Naive B cell (primary cell): ENCODE measurements around the gene PHF12. TPM values are rescaled to one million over a fixed set of nuclear protein-coding genes. Genes with fewer than 3 reads are reported as not detected.
"Not testable (repeated sequence)": the region's sequence is repeated elsewhere in the genome, so short reads cannot be mapped to it uniquely, and the experiment has no call there.

Experiments used
- ATAC-seq, 2 donors: fragments of 150-1000 bp; cut with Tn5 transposase; 2 replicates each; pipeline ENCODE4 v1.10.0; 2021; ENCODE audit warnings: low read depth in 2 of 2, mild to moderate bottlenecking in 2 of 2, moderate library complexity in 2 of 2
- DNase-seq: peaks from one replicate; pipeline ENCODE4 v3.0.0; 2022
- H3K27ac Mint-ChIP-seq, 6 donors: one replicate each; pipeline ENCODE4 v1.8.0; 2020 to 2022; ENCODE audit warnings: mild to moderate bottlenecking in 6 of 6, mixed read lengths in 6 of 6, moderate library complexity in 5 of 6, inconsistent platforms in 2 of 6
- H3K27me3 Mint-ChIP-seq, 3 donors: one replicate each; pipeline ENCODE4 v1.8.0; 2021 to 2022; ENCODE audit warnings: mixed read lengths in 3 of 3, mild to moderate bottlenecking in 1 of 3
- H3K36me3 Mint-ChIP-seq, 2 donors: one replicate each; pipeline ENCODE4 v1.8.0; 2020 to 2022; ENCODE audit warnings: mixed read lengths in 2 of 2, inconsistent platforms in 1 of 2, mild to moderate bottlenecking in 1 of 2
- H3K4me1 Mint-ChIP-seq, 3 donors: one replicate each; pipeline ENCODE4 v1.8.0; 2020 to 2022; ENCODE audit warnings: mixed read lengths in 3 of 3, inconsistent platforms in 1 of 3, mild to moderate bottlenecking in 1 of 3, moderate library complexity in 1 of 3
- H3K4me3 Mint-ChIP-seq, 8 donors: one replicate each; pipeline ENCODE4 v1.8.0; 2020 to 2022; ENCODE audit warnings: mild to moderate bottlenecking in 8 of 8, mixed read lengths in 8 of 8, moderate library complexity in 8 of 8, inconsistent platforms in 2 of 8
- H3K9me3 Mint-ChIP-seq, 7 donors: one replicate each; pipeline ENCODE4 v1.8.0; 2020 to 2022; ENCODE audit warnings: mixed read lengths in 7 of 7, mild to moderate bottlenecking in 5 of 7, inconsistent platforms in 2 of 7, moderate library complexity in 1 of 7
- polyA plus RNA-seq, 6 donors: library from polyadenylated mRNA; unstranded; fragments of 300-500 nt; fragmentation: Illumina TruSeq; gene quantifications; one replicate each; pipeline ENCODE4 v1.2.3, GENCODE V29; 2021; ENCODE audit warnings: low read depth in 6 of 6

The PHF12 gene
- polyA plus RNA-seq, 6 donors from 2014 or later: 0.71 to 11.8 (median 5.5) TPM

- Mint-ChIP-seq H3K4me1 (peaks cover 54 to 67% (median 54%) of the 10 kb centered on the region in 3 donors), H3K4me3 (peak overlapping the region; percentile 94 to 99 (median 98)), H3K36me3 (no peaks in the 10 kb centered on the region), H3K27me3 (no peaks in the 10 kb centered on the region), H3K9me3 (no peaks in the 10 kb centered on the region), H3K27ac (peak overlapping the region; percentile 91 to 99 (median 96))
- ATAC-seq (no peak), DNase-seq (no peak)
Measured at GRCh38 chr17:28897769-28898526, 53.4 kb downstream of the PHF12 start.

- H3K4me3 Mint-ChIP-seq: peak within 1 kb of the TSS; percentile 94 to 99 (median 98)
- H3K27ac Mint-ChIP-seq: peak within 1 kb of the TSS; percentile 91 to 99 (median 98)
- no peaks in the 10 kb centered on the region for H3K27me3 Mint-ChIP-seq
- DNase-seq (peak; percentile 68), ATAC-seq (peak; percentile 77 to 78)
- H3K36me3 Mint-ChIP-seq: no peaks in the 10 kb centered on the region
- peaks cover 53 to 71% (median 56%) of the 10 kb centered on the region in 3 donors for H3K4me1 Mint-ChIP-seq
- H3K9me3 Mint-ChIP-seq: no peaks in the 10 kb centered on the region
Measured at GRCh38 chr17:28896884-28897768, 54.2 kb downstream of the PHF12 start, which contains the start of gene FLOT2. TSS of gene FLOT2 (minus strand) at chr17:28897733. CDS start at chr17:28897574, 159 bp downstream.

DNA sequence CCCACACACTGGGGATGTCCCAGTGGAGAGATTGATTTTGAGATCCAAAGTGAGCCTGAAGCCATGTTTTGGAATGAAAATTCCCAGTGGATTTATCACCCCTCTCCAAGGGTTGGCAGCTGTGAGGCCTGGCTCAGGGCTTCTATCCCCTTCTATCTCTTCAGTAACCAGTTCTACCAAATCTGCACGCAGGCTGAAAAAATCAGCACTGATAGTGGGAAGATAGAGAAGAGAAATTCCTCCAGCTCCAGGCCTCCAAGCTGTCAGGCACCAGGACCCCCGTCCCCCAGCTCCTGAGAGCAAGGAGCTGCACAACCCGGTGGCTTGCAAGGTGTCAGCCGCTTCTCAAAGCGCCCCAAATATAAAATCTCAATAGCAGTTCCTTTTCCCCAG, 54.8 kb downstream of the PHF12 start:
- ATAC-seq (no peak), DNase-seq (no peak)
- Mint-ChIP-seq H3K27ac (peak overlapping the region; percentile 75 to 99 (median 96)), H3K9me3 (no peaks in the 10 kb centered on the region), H3K4me1 (peaks cover 53 to 71% (median 55%) of the 10 kb centered on the region in 3 donors), H3K27me3 (no peaks in the 10 kb centered on the region), H3K36me3 (no peaks in the 10 kb centered on the region), H3K4me3 (peak overlapping the region; percentile 94 to 99 (median 98))

DNA sequence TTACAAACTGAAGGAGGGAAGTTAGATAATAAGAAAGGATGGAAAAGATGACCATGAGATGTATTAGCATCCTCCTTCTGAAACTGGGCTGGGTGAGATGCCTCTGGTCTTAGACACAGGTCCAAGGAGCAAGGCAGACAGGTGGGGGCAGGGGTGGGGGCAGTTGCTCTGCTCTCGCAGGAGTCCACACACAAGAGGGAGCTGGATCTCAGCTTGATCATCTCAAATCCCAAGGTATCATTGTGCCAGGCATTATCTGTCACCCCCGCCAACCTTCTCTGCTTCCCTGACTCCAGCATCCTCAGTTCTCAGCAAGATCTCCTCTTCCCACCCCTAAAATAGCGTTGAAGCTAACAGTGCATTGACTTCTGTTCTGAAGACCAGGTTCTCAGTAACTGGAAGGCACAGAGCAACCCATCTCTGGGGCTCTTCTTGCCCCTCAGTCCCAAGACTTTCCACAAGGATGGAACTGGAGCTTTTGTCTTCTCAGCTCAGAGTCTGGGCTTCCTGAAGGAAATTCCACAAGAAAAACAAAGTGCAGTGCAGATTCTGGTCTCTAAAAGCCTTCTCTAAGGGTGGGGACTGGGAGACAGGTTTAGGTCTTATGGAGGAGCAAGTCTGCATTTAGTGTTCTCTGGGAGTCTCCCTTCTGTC, 55.4 kb downstream of the PHF12 start:
- Mint-ChIP-seq H3K36me3 (no peaks in the 10 kb centered on the region), H3K9me3 (no peaks in the 10 kb centered on the region), H3K27ac (peak overlapping the region in 5 of 6 donors; percentile 89 to 99 (median 98)), H3K27me3 (no peaks in the 10 kb centered on the region), H3K4me1 (peaks cover 57 to 75% (median 59%) of the 10 kb centered on the region in 3 donors), H3K4me3 (peak overlapping the region; percentile 94 to 99 (median 98))
- ATAC-seq (no peak), DNase-seq (no peak)

GRCh38 chr17:28893248-28894183, 57.8 kb downstream of the PHF12 start:
- DNase-seq (peak; percentile 66), ATAC-seq (peak; percentile 20 to 22)
- H3K36me3 Mint-ChIP-seq: not testable (repeated sequence)

GRCh38 chr17:28892024-28892423, 59.3 kb downstream of the PHF12 start:
- H3K4me3 Mint-ChIP-seq: peak overlapping the region; percentile 56 to 92 (median 79)
- peaks cover 64 to 88% (median 78%) of the 10 kb centered on the region in 3 donors for H3K4me1 Mint-ChIP-seq
- H3K9me3 Mint-ChIP-seq: no peaks in the 10 kb centered on the region
- no peak for DNase-seq
- no peaks in the 10 kb centered on the region for H3K27me3 Mint-ChIP-seq
- ATAC-seq: no peak
- peak overlapping the region; percentile 85 to 99 (median 99) for H3K27ac Mint-ChIP-seq
- no peaks in the 10 kb centered on the region for H3K36me3 Mint-ChIP-seq

More at GRCh38 chr17:28893248-28894183, 57.8 kb downstream of the PHF12 start:
- peak overlapping the region; percentile 81 to 97 (median 92) for H3K4me3 Mint-ChIP-seq
- H3K27ac Mint-ChIP-seq: peak overlapping the region; percentile 99 to 100 (median 99)
- not testable (repeated sequence) for H3K27me3 Mint-ChIP-seq, H3K9me3 Mint-ChIP-seq
- H3K4me1 Mint-ChIP-seq: peaks cover 57 to 83% (median 72%) of the 10 kb centered on the region in 3 donors

DNA sequence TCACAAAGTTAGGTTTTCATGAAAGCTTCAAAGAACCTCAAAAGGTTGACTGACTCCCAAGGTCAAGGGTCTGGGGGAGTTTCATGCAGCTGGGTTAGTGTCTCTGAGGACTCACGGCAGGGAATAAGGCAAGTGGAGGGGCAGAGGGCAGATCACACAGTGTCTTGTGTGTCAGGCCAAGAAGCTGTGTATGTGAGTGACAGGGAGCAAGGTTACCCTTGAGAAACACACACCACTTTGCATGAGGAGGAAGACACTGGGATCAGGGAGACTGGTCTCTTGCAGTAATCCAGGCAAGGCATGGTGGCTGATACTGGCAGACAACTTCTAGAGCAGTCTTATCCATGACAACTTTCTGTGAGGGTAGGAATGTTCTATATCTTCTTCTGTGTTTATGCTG, 60.1 kb downstream of the PHF12 start:
- peaks cover 64 to 84% (median 71%) of the 10 kb centered on the region in 3 donors for H3K4me1 Mint-ChIP-seq
- ATAC-seq (no peak), DNase-seq (no peak)
- H3K9me3 Mint-ChIP-seq: no peaks in the 10 kb centered on the region
- no peaks in the 10 kb centered on the region for H3K36me3 Mint-ChIP-seq
- H3K27ac Mint-ChIP-seq: peak overlapping the region; percentile 85 to 99 (median 99)
- peak overlapping the region; percentile 16 to 92 (median 74) for H3K4me3 Mint-ChIP-seq
- H3K27me3 Mint-ChIP-seq: no peaks in the 10 kb centered on the region

- Mint-ChIP-seq H3K4me3 (peak overlapping the region in 2 of 8 donors; percentile 15 to 81), H3K27me3 (no peaks in the 10 kb centered on the region), H3K9me3 (no peaks in the 10 kb centered on the region), H3K27ac (peak overlapping the region in 5 of 6 donors; percentile 26 to 99 (median 75)), H3K4me1 (peaks cover 60 to 82% (median 68%) of the 10 kb centered on the region in 3 donors), H3K36me3 (peaks cover 0 to 5% of the 10 kb centered on the region in 2 donors)
- DNase-seq (no peak), ATAC-seq (no peak)
Measured at GRCh38 chr17:28889996-28890395, 61.3 kb downstream of the PHF12 start.

DNA sequence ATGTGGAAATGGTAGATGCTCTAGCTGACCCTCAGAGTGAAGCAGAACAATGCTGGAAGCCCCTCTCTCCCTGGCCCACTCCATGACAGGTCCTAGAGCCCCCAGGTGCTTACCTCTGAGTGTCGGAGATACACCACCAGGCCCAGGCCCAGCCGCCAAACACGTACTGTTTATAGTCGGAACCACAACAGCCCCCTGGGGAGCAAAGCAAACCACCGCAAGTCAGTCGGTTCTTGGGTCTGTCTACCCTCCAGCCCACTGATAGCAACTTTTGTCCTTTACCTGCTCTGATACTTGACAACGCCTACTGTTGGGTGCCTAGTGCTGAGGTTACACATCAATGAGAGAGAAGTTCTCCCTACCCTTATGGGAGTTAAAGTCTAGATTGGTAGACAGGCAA, 62.5 kb downstream of the PHF12 start:
- Mint-ChIP-seq H3K4me1 (peaks cover 68 to 85% (median 77%) of the 10 kb centered on the region in 3 donors), H3K27me3 (no peaks in the 10 kb centered on the region), H3K4me3 (peak overlapping the region; percentile 7 to 83 (median 55)), H3K27ac (peak overlapping the region; percentile 59 to 94 (median 74)), H3K9me3 (no peaks in the 10 kb centered on the region), H3K36me3 (peaks cover 0 to 16% of the 10 kb centered on the region in 2 donors)
- peak in 1 of 2 donors; percentile 46 for ATAC-seq
- peak; percentile 19 for DNase-seq

- ATAC-seq (peak; percentile 73 to 77), DNase-seq (no peak)
- H3K27me3 Mint-ChIP-seq: no peaks in the 10 kb centered on the region
- peak overlapping the region in 6 of 8 donors; percentile 28 to 79 (median 56) for H3K4me3 Mint-ChIP-seq
- H3K36me3 Mint-ChIP-seq: peaks cover 0 to 16% of the 10 kb centered on the region in 2 donors
- peaks cover 59 to 77% (median 69%) of the 10 kb centered on the region in 3 donors for H3K4me1 Mint-ChIP-seq
- peak overlapping the region in 4 of 6 donors; percentile 41 to 84 (median 72) for H3K27ac Mint-ChIP-seq
- no peaks in the 10 kb centered on the region for H3K9me3 Mint-ChIP-seq
Measured at GRCh38 chr17:28887871-28888471, 63.3 kb downstream of the PHF12 start.

- no peaks in the 10 kb centered on the region for H3K27me3 Mint-ChIP-seq
- DNase-seq (no peak), ATAC-seq (no peak)
- H3K27ac Mint-ChIP-seq: no peak overlapping the region
- H3K4me1 Mint-ChIP-seq: peaks cover 46 to 59% (median 54%) of the 10 kb centered on the region in 3 donors
- H3K36me3 Mint-ChIP-seq: peaks cover 0 to 23% of the 10 kb centered on the region in 2 donors
- no peaks in the 10 kb centered on the region for H3K9me3 Mint-ChIP-seq
- no peak overlapping the region for H3K4me3 Mint-ChIP-seq
Measured at GRCh38 chr17:28885951-28886350, 65.4 kb downstream of the PHF12 start.
